ENCODE data around the gene CYP27B1.

CYP27B1 gene

GRCh38 chr12:57751432-57751787, 15.5 kb downstream of the CYP27B1 start:
- DNase-seq (ENCODE audit: low read depth) = no peak

GRCh38 chr12:57750561-57751431, 16.1 kb downstream of the CYP27B1 start:
- no peak for DNase-seq (ENCODE audit: low read depth)

- DNase-seq (ENCODE audit: low read depth) = no peak
Observed at GRCh38 chr12:57749061-57749460, 17.8 kb downstream of the CYP27B1 start.

- DNase-seq (ENCODE audit: low read depth) = no peak
Observed at GRCh38 chr12:57746025-57746424, 20.9 kb downstream of the CYP27B1 start.

GRCh38 chr12:57745485-57745881, 21.4 kb downstream of the CYP27B1 start:
- DNase-seq (ENCODE audit: low read depth) = no peak

GRCh38 chr12:57744777-57745484, 21.9 kb downstream of the CYP27B1 start, which contains the start of gene TSPAN31:
Gene TSPAN31 (plus strand): TSS chr12:57745039. CDS start chr12:57745155, 116 bp downstream.
- peak; percentile 91 for DNase-seq (ENCODE audit: low read depth)

GRCh38 chr12:57744194-57744776, 22.6 kb downstream of the CYP27B1 start:
- DNase-seq (ENCODE audit: low read depth) = peak; percentile 61

GRCh38 chr12:57743769-57744168, 23.1 kb downstream of the CYP27B1 start:
- DNase-seq (ENCODE audit: low read depth) = no peak

GRCh38 chr12:57741844-57742738, 24.8 kb downstream of the CYP27B1 start:
- peak; percentile 51 for DNase-seq (ENCODE audit: low read depth)

GRCh38 chr12:57741413-57741789, 25.5 kb downstream of the CYP27B1 start:
- no peak for DNase-seq (ENCODE audit: low read depth)

- peak; percentile 41 for DNase-seq (ENCODE audit: low read depth)
Observed at GRCh38 chr12:57740656-57741412, 26.0 kb downstream of the CYP27B1 start.

GRCh38 chr12:57739914-57740538, 26.9 kb downstream of the CYP27B1 start:
- no peak for DNase-seq (ENCODE audit: low read depth)

GRCh38 chr12:57739387-57739786, 27.5 kb downstream of the CYP27B1 start:
- no peak for DNase-seq (ENCODE audit: low read depth)

GRCh38 chr12:57738661-57739237, 28.1 kb downstream of the CYP27B1 start, which contains the start of gene AGAP2:
Gene AGAP2 (minus strand): TSS chr12:57738742. CDS start chr12:57738246, 496 bp downstream.
- no peak for DNase-seq (ENCODE audit: low read depth)

- no peak for DNase-seq (ENCODE audit: low read depth)
Observed at GRCh38 chr12:57737467-57738460, 29.1 kb downstream of the CYP27B1 start.

GRCh38 chr12:57736741-57737466, 30.0 kb downstream of the CYP27B1 start:
- DNase-seq (ENCODE audit: low read depth) = no peak

- no peak for DNase-seq (ENCODE audit: low read depth)
Observed at GRCh38 chr12:57735952-57736740, 30.7 kb downstream of the CYP27B1 start.

All from stimulated activated CD8-positive, alpha-beta memory T cell treated with anti-CD3 and anti-CD28 coated beads, Interleukin-7, amount 100 ng/mL, for 24 hours (primary cell).